Gastrocnemius medialis (tissue), 4 donors: ENCODE measurements around the gene OTOP3.

ENCODE experiments used
- CTCF ChIP-seq, 5 experiments: fragments of 450-650 bp in 3 of 5; fragments of 200-600 bp in 2 of 5; sonication (generic) in 2 of 5; IDR thresholded peaks in 4 of 5; conservative IDR thresholded peaks in 1 of 5; 1 replicate in 4 of 5; 2 replicates in 1 of 5; pipeline ENCODE4 v1.5.1; 2016 to 2019; ENCODE audit warnings: antibody characterized with exemption in 5 of 5, mild to moderate bottlenecking in 3 of 5, moderate library complexity in 3 of 5
- POLR2A ChIP-seq, 2 donors: fragments of 450-650 bp; IDR thresholded peaks; one replicate each; pipeline ENCODE4 v1.6.1; 2017; ENCODE audit warnings: antibody characterized with exemption in 2 of 2, mild to moderate bottlenecking in 2 of 2, moderate library complexity in 2 of 2

- TF ChIP-seq CTCF (IDR thresholded peaks at IDR 0.05 in 4 of 5, conservative IDR thresholded peaks at IDR 0.05 in 1 of 5) (no peak), POLR2A (IDR thresholded peaks at IDR 0.05) (no peak)
Observed at GRCh38 chr17:74953134-74953687, 17.5 kb downstream of the OTOP3 start.
